Neural cell (in vitro differentiated cells): ENCODE data around the gene MACROH2A1. TPM values are rescaled to one million over a fixed set of nuclear protein-coding genes. Genes with fewer than 3 reads are reported as not detected.

Experiments
- H2AFZ ChIP-seq: fragments of 200-600, 300-800 bp; sonication (generic), shearing (Covaris generic); 2 replicates; pipeline ENCODE4 v1.6.0; 2014; ENCODE audit warnings: low read depth, mild to moderate bottlenecking, antibody characterized with exemption, low read length, moderate library complexity
- H3F3A ChIP-seq: fragments of 200-600 bp; shearing (Covaris generic); 2 replicates; pipeline ENCODE4 v1.6.1; 2016; ENCODE audit warnings: mild to moderate bottlenecking, moderate library complexity, mixed read lengths, antibody characterized with exemption, low read length; ENCODE audit not compliant: insufficient read depth, poor library complexity, severe bottlenecking
- H3K27ac ChIP-seq: fragments of 200-600, 300-800 bp; sonication (generic), shearing (Covaris generic); 2 replicates; pipeline ENCODE4 v1.5.1; 2014; ENCODE audit warnings: mild to moderate bottlenecking, low read length, moderate library complexity
- H3K27me3 ChIP-seq: fragments of 300-800, 200-600 bp; sonication (generic), shearing (Covaris generic); 2 replicates; pipeline ENCODE4 v1.6.0; 2014; ENCODE audit warnings: mild to moderate bottlenecking, low read depth, low read length, moderate library complexity; ENCODE audit not compliant: insufficient read depth
- H3K36me3 ChIP-seq: fragments of 300-800, 200-600 bp; sonication (generic), shearing (Covaris generic); 2 replicates; pipeline ENCODE4 v1.5.1; 2014; ENCODE audit warnings: mild to moderate bottlenecking, antibody characterized with exemption, low read length, moderate library complexity; ENCODE audit not compliant: insufficient read depth
- H3K4me2 ChIP-seq: fragments of 300-800, 200-600 bp; sonication (generic), shearing (Covaris generic); 2 replicates; pipeline ENCODE4 v1.6.0; 2014; ENCODE audit warnings: mild to moderate bottlenecking, low read length
- H3K4me3 ChIP-seq: fragments of 300-800, 200-600 bp; sonication (generic), shearing (Covaris generic); 2 replicates; pipeline ENCODE4 v1.5.1; 2014; ENCODE audit warnings: mild to moderate bottlenecking, low read length, moderate library complexity
- H3K79me2 ChIP-seq: fragments of 200-600 bp; shearing (Covaris generic); replicated peaks from 2 replicates; pipeline ENCODE4 v1.6.0; 2014; ENCODE audit warnings: mild to moderate bottlenecking, low read length, moderate library complexity; ENCODE audit not compliant: insufficient read depth
- H3K9ac ChIP-seq: fragments of 300-800, 200-600 bp; sonication (generic), shearing (Covaris generic); 2 replicates; pipeline ENCODE4 v1.6.1; 2016; ENCODE audit warnings: mild to moderate bottlenecking, low read length, mixed read lengths
- H3K9me2 ChIP-seq: fragments of 200-600 bp; shearing (Covaris generic); 2 replicates; pipeline ENCODE4 v1.6.1; 2016; ENCODE audit warnings: mild to moderate bottlenecking, low read length, mixed read lengths; ENCODE audit not compliant: insufficient read depth
- H3K9me3 ChIP-seq: fragments of 200-600, 300-800 bp; sonication (generic), shearing (Covaris generic); 2 replicates; pipeline ENCODE4 v1.6.1; 2016; ENCODE audit warnings: mild to moderate bottlenecking, mixed run types, low read length, moderate library complexity, mixed read lengths
- H4K20me1 ChIP-seq: fragments of 200-600 bp; shearing (Covaris generic); 2 replicates; pipeline ENCODE4 v1.6.1; 2016; ENCODE audit warnings: mild to moderate bottlenecking, mixed run types; ENCODE audit not compliant: insufficient read depth
- EP300 ChIP-seq: fragments of 450-650 bp; conservative IDR thresholded peaks from 2 replicates; pipeline ENCODE4 v1.6.1; 2014; ENCODE audit warnings: antibody characterized with exemption, mild to moderate bottlenecking, moderate library complexity; ENCODE audit not compliant: poor library complexity, severe bottlenecking
- EZH2 ChIP-seq: fragments of 200-600, 300-800 bp; shearing (Covaris generic), sonication (generic); IDR thresholded peaks from 2 replicates; pipeline ENCODE4 v1.6.1; 2014; ENCODE audit warnings: antibody characterized with exemption, low read length, borderline replicate concordance, mild to moderate bottlenecking; ENCODE audit not compliant: insufficient read depth, poor library complexity, severe bottlenecking
- MXI1 ChIP-seq: fragments of 450-650 bp; conservative IDR thresholded peaks from 2 replicates; pipeline ENCODE4 v1.6.1; 2014; ENCODE audit warnings: antibody characterized with exemption, mild to moderate bottlenecking; ENCODE audit not compliant: poor library complexity, severe bottlenecking
- POLR2AphosphoS5 ChIP-seq: IDR thresholded peaks from 2 replicates; pipeline ENCODE4 v1.6.1; 2012
- RAD21 ChIP-seq: fragments of 450-650 bp; conservative IDR thresholded peaks from 2 replicates; pipeline ENCODE4 v1.6.1; 2014; ENCODE audit warnings: antibody characterized with exemption, mild to moderate bottlenecking, moderate library complexity
- SMC3 ChIP-seq: fragments of 450-650 bp; conservative IDR thresholded peaks from 2 replicates; pipeline ENCODE4 v1.6.1; 2014; ENCODE audit warnings: antibody characterized with exemption, mild to moderate bottlenecking, moderate library complexity; ENCODE audit not compliant: poor library complexity
- TAF1 ChIP-seq: IDR thresholded peaks from 2 replicates; pipeline ENCODE4 v1.6.1; 2012; ENCODE audit warnings: low read depth
- polyA plus RNA-seq: library from polyadenylated mRNA; depleted of rRNA; stranded (reverse); fragments of >200 nt; gene quantifications from 2 replicates; pipeline ENCODE4 v1.2.3, GENCODE V29; 2014
- TF ChIP-seq, protein P1 (sequence below): fragments of 450-650 bp; IDR thresholded peaks from 2 replicates; pipeline ENCODE4 v1.5.1; 2014; ENCODE audit warnings: antibody characterized with exemption, mild to moderate bottlenecking, moderate library complexity; ENCODE audit not compliant: poor library complexity, severe bottlenecking
- TF ChIP-seq, protein P2 (sequence below): IDR thresholded peaks from 2 replicates; pipeline ENCODE4 v1.6.1; 2012; ENCODE audit warnings: borderline replicate concordance

MACROH2A1 gene
- polyA plus RNA-seq, 1 donor from 2014 or later = 351 TPM

DNA sequence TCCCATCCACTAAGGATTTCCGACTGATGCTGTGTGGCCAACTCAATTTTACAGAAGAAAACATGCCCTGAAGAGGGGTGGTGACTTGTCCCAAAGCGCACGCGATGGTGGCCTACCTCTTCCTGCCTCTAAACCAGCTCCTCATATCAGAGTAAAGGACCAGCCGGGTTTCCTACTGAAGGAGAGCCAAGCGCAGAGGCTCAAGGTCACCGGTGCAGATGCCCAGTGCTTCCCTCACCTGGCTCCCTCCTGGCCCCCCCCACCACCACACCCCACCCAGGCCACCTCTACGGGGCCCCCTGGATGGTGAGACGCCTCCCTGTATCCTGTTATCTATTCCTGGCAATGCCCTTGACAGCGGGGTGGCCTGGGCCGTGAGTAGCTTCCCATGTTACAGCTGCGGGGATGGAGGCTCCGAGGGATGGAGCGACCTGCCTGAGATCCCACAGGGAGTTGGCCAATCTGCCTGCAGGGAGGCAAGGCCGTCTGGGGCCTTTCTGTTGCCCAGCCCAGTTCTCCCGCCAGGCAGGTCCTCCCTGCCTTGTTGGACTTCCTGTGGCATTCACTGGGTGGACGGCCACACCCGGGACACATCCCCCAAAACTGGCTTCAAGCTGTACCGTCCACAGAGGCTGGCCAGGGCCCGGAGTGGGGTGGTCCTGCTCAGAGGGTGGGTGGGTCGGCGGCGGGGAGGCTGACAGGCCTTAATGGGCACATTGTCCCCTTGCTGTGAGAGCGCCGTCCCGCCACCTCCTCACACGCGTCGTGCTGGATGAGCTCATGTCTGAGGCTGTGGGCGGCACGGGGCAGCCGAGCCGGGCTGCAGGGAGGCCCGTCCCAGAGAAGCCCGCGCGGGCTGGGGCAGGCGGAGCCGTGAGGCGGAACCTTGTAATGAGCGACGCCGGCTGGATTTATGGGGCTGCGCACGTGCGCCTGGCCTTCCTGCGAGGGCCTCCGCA is 72.5 kb downstream of the MACROH2A1 start:
- Histone ChIP-seq H3K27me3 (no peaks in the 10 kb centered on the region), H3F3A (no peaks in the 10 kb centered on the region), H2AFZ (no peak overlapping the region), H3K79me2 (no peaks in the 10 kb centered on the region), H4K20me1 (no peaks in the 10 kb centered on the region), H3K4me3 (no peak overlapping the region), H3K9me3 (no peaks in the 10 kb centered on the region), H3K27ac (no peak overlapping the region), H3K4me2 (no peak overlapping the region), H3K9me2 (no peaks in the 10 kb centered on the region), H3K9ac (no peak overlapping the region), H3K36me3 (no peaks in the 10 kb centered on the region)
- TF ChIP-seq, protein P1, sequence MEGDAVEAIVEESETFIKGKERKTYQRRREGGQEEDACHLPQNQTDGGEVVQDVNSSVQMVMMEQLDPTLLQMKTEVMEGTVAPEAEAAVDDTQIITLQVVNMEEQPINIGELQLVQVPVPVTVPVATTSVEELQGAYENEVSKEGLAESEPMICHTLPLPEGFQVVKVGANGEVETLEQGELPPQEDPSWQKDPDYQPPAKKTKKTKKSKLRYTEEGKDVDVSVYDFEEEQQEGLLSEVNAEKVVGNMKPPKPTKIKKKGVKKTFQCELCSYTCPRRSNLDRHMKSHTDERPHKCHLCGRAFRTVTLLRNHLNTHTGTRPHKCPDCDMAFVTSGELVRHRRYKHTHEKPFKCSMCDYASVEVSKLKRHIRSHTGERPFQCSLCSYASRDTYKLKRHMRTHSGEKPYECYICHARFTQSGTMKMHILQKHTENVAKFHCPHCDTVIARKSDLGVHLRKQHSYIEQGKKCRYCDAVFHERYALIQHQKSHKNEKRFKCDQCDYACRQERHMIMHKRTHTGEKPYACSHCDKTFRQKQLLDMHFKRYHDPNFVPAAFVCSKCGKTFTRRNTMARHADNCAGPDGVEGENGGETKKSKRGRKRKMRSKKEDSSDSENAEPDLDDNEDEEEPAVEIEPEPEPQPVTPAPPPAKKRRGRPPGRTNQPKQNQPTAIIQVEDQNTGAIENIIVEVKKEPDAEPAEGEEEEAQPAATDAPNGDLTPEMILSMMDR = no peak
- TF ChIP-seq, protein P2, sequence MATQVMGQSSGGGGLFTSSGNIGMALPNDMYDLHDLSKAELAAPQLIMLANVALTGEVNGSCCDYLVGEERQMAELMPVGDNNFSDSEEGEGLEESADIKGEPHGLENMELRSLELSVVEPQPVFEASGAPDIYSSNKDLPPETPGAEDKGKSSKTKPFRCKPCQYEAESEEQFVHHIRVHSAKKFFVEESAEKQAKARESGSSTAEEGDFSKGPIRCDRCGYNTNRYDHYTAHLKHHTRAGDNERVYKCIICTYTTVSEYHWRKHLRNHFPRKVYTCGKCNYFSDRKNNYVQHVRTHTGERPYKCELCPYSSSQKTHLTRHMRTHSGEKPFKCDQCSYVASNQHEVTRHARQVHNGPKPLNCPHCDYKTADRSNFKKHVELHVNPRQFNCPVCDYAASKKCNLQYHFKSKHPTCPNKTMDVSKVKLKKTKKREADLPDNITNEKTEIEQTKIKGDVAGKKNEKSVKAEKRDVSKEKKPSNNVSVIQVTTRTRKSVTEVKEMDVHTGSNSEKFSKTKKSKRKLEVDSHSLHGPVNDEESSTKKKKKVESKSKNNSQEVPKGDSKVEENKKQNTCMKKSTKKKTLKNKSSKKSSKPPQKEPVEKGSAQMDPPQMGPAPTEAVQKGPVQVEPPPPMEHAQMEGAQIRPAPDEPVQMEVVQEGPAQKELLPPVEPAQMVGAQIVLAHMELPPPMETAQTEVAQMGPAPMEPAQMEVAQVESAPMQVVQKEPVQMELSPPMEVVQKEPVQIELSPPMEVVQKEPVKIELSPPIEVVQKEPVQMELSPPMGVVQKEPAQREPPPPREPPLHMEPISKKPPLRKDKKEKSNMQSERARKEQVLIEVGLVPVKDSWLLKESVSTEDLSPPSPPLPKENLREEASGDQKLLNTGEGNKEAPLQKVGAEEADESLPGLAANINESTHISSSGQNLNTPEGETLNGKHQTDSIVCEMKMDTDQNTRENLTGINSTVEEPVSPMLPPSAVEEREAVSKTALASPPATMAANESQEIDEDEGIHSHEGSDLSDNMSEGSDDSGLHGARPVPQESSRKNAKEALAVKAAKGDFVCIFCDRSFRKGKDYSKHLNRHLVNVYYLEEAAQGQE = no peak
- TF ChIP-seq POLR2AphosphoS5 (no peak), MXI1 (no peak), EP300 (no peak), TAF1 (no peak), EZH2 (no peak), SMC3 (no peak), RAD21 (no peak)

DNA sequence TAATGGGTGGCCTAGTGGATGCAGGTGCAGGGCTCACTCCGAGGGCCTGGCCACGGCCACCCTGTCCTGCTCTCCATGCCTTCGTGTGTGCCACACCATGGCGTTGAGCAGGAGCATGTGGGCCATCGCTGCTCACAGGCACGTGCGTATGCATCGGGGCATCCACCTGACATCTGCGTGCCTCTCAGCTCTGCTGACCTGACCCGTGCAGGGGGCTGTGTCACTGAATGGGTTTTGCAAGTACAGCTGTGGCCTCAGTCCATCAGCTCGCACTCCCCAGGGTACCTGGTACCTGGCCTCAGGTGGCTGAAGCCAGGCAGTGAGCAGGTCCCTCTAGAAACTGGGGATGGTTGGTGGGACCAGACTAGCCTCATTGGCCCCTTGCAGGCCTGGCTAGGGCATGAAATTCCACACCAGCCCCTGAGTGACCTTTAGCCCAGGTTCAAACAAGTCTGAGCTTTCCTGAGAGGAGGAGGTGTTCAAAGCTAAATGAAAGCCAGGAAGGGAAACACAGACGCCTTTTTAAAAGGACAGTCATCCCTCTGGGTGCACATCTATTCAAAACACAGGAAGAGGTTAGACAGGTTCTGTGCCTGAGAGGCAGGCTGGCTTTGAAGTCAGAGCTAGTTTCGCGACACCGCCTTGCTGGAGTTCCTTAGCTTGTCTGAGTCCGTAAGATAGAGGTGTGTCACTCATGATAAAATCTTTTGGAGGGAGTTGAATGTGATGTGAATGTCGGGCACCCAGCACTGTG is 74.0 kb downstream of the MACROH2A1 start:
- H3K9ac ChIP-seq = no peak overlapping the region
- no peak overlapping the region for H2AFZ ChIP-seq
- H3K36me3 ChIP-seq = no peaks in the 10 kb centered on the region
- TF ChIP-seq RAD21 (no peak), EZH2 (no peak), POLR2AphosphoS5 (no peak), MXI1 (no peak), EP300 (no peak), SMC3 (no peak), TAF1 (no peak)
- TF ChIP-seq, protein P1 = no peak
- TF ChIP-seq, protein P2 = no peak
- no peak overlapping the region for H3K27ac ChIP-seq
- no peaks in the 10 kb centered on the region for H3K9me2 ChIP-seq
- no peaks in the 10 kb centered on the region for H3K9me3 ChIP-seq
- H3K79me2 ChIP-seq = no peaks in the 10 kb centered on the region
- H4K20me1 ChIP-seq = no peaks in the 10 kb centered on the region
- H3F3A ChIP-seq = no peaks in the 10 kb centered on the region
- no peak overlapping the region for H3K4me3 ChIP-seq
- no peaks in the 10 kb centered on the region for H3K27me3 ChIP-seq
- H3K4me2 ChIP-seq = no peak overlapping the region
